Umbilical cord (tissue), 1 donor: Measurements from ENCODE around the gene CALM1. TPM values are rescaled to one million over a fixed set of nuclear protein-coding genes. Genes with fewer than 3 reads are reported as not detected.

Experiments used
- total RNA-seq: library from RNA; depleted of rRNA; stranded (reverse); fragments of >200 nt; gene quantifications from one replicate; pipeline ENCODE4 v1.2.3, GENCODE V29; 2014; ENCODE audit warnings: low replicate concordance; ENCODE audit not compliant: insufficient read depth

Gene CALM1
- total RNA-seq, 1 donor from 2014 or later, result 202 TPM

Other genes starting within 250 kb of the CALM1 start
- 34.4 TPM for gene PSMC1, start 140.5 kb upstream of the CALM1 start, total RNA-seq
- 15.6 TPM for gene NRDE2, start 65.1 kb upstream of the CALM1 start, total RNA-seq